Measurements from ENCODE around the gene PREP.

Gene PREP

DNA sequence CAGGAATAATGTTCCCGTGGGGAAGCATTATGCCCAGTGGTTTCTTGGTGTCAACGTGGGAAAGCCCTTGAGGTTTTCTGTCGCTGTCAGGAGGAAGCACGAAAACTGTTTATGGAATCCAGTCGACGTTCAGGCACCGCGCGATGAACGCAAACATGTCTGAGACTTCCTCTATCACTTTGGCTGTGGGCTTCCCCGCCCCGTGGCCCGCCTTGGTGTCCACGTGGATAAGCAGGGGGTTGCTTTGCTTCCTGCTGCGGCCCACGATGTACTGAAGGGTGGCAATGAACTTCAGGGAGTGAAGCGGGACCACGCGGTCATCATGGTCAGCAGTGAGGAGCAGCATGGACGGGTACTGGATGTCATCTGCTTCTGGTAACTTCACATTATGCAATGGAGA lies 124.8 kb downstream of the PREP start:
- no peaks in the 10 kb centered on the region for H3K79me2 ChIP-seq (ENCODE audit: control insufficient read depth, low read length)
- H3K4me2 ChIP-seq (ENCODE audit: low read length) = no peak overlapping the region
- H3K27ac ChIP-seq (ENCODE audit: low read depth, low read length) = no peak overlapping the region
- no peaks in the 10 kb centered on the region for H3K4me1 ChIP-seq (ENCODE audit: control insufficient read depth, low read length)
- H3K9me3 ChIP-seq (ENCODE audit: control insufficient read depth, insufficient read depth, low read length) = no peaks in the 10 kb centered on the region
- no peaks in the 10 kb centered on the region for H3F3A ChIP-seq (ENCODE audit: control insufficient read depth, insufficient read depth)
- no peaks in the 10 kb centered on the region for H3K9me2 ChIP-seq (replicated peaks; ENCODE audit: control insufficient read depth, low read length)
- no peaks in the 10 kb centered on the region for H3K27me3 ChIP-seq (ENCODE audit: control insufficient read depth, low read length)
- no peaks in the 10 kb centered on the region for H4K20me1 ChIP-seq (ENCODE audit: control insufficient read depth, insufficient read depth, low read depth, low read length)
- TF ChIP-seq, protein P1, sequence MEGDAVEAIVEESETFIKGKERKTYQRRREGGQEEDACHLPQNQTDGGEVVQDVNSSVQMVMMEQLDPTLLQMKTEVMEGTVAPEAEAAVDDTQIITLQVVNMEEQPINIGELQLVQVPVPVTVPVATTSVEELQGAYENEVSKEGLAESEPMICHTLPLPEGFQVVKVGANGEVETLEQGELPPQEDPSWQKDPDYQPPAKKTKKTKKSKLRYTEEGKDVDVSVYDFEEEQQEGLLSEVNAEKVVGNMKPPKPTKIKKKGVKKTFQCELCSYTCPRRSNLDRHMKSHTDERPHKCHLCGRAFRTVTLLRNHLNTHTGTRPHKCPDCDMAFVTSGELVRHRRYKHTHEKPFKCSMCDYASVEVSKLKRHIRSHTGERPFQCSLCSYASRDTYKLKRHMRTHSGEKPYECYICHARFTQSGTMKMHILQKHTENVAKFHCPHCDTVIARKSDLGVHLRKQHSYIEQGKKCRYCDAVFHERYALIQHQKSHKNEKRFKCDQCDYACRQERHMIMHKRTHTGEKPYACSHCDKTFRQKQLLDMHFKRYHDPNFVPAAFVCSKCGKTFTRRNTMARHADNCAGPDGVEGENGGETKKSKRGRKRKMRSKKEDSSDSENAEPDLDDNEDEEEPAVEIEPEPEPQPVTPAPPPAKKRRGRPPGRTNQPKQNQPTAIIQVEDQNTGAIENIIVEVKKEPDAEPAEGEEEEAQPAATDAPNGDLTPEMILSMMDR (IDR thresholded peaks at IDR 0.05; ENCODE audit: low read depth, low read length, poor library complexity, severe bottlenecking) = no peak
- TF ChIP-seq EZH2phosphoT487 (IDR thresholded peaks at IDR 0.05; ENCODE audit: borderline replicate concordance, low read length) = no peak
- H3K4me3 ChIP-seq (ENCODE audit: low read length) = no peak overlapping the region
- peaks cover 38% of the 10 kb centered on the region for H3K36me3 ChIP-seq (ENCODE audit: control insufficient read depth, low read length)

DNA sequence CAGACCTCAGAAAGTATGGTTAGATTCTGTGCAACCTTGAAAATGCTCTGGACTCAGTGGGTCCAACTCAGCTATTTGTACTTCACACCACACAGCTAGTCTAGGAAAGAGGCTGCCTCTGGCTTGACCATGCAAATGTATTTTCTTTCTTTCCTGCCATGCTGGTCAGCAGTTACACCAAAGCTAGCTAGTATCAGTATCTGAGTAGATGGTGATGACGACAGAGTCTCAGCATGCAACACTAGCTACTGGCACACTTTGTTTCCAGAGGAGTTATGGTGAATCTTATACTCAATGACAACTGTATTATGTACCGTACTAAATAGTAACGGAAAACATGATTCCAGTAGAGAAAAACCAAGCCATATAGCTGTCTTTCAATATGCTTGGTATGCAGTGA lies 126.5 kb downstream of the PREP start:
- Histone ChIP-seq H4K20me1 (ENCODE audit: control insufficient read depth, insufficient read depth, low read depth, low read length) (no peaks in the 10 kb centered on the region), H3K4me1 (ENCODE audit: control insufficient read depth, low read length) (no peaks in the 10 kb centered on the region), H3K36me3 (ENCODE audit: control insufficient read depth, low read length) (peaks cover 23% of the 10 kb centered on the region), H3K4me3 (ENCODE audit: low read length) (no peak overlapping the region), H3K27me3 (ENCODE audit: control insufficient read depth, low read length) (no peaks in the 10 kb centered on the region), H3K4me2 (ENCODE audit: low read length) (no peak overlapping the region), H3K9me2 (replicated peaks; ENCODE audit: control insufficient read depth, low read length) (no peaks in the 10 kb centered on the region), H3K79me2 (ENCODE audit: control insufficient read depth, low read length) (no peaks in the 10 kb centered on the region), H3K27ac (ENCODE audit: low read depth, low read length) (no peak overlapping the region), H3F3A (ENCODE audit: control insufficient read depth, insufficient read depth) (no peaks in the 10 kb centered on the region), H3K9me3 (ENCODE audit: control insufficient read depth, insufficient read depth, low read length) (no peaks in the 10 kb centered on the region)
- TF ChIP-seq, protein P1 (IDR thresholded peaks at IDR 0.05; ENCODE audit: low read depth, low read length, poor library complexity, severe bottlenecking) = no peak
- no peak for TF ChIP-seq EZH2phosphoT487 (IDR thresholded peaks at IDR 0.05; ENCODE audit: borderline replicate concordance, low read length)

DNA sequence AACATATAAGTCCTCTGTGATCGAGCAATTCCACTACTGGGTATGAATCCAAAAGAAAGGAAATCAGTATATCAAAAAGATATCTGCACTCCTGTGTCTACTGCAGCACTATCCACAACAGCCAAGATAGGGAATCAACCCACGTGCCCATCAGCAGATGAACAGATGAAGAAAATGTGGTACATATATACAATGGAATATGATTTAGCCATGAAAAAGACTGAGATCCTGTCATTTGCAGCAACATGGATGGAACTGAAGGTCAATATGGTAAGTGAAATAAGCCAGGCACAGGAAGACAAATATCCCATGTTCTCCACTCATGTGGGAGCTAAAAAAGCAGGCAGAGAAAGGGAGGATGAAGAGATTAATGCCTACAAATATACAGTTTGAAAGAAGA lies 127.3 kb downstream of the PREP start:
- Histone ChIP-seq H3K9me2 (replicated peaks; ENCODE audit: control insufficient read depth, low read length) (no peaks in the 10 kb centered on the region), H4K20me1 (ENCODE audit: control insufficient read depth, insufficient read depth, low read depth, low read length) (no peaks in the 10 kb centered on the region), H3F3A (ENCODE audit: control insufficient read depth, insufficient read depth) (no peaks in the 10 kb centered on the region), H3K4me1 (ENCODE audit: control insufficient read depth, low read length) (no peaks in the 10 kb centered on the region), H3K36me3 (ENCODE audit: control insufficient read depth, low read length) (peaks cover 19% of the 10 kb centered on the region), H3K4me3 (ENCODE audit: low read length) (no peak overlapping the region), H3K79me2 (ENCODE audit: control insufficient read depth, low read length) (no peaks in the 10 kb centered on the region), H3K27me3 (ENCODE audit: control insufficient read depth, low read length) (no peaks in the 10 kb centered on the region), H3K4me2 (ENCODE audit: low read length) (no peak overlapping the region), H3K9me3 (ENCODE audit: control insufficient read depth, insufficient read depth, low read length) (no peaks in the 10 kb centered on the region), H3K27ac (ENCODE audit: low read depth, low read length) (no peak overlapping the region)
- no peak for TF ChIP-seq EZH2phosphoT487 (IDR thresholded peaks at IDR 0.05; ENCODE audit: borderline replicate concordance, low read length)
- TF ChIP-seq, protein P1 (IDR thresholded peaks at IDR 0.05; ENCODE audit: low read depth, low read length, poor library complexity, severe bottlenecking) = no peak

DNA sequence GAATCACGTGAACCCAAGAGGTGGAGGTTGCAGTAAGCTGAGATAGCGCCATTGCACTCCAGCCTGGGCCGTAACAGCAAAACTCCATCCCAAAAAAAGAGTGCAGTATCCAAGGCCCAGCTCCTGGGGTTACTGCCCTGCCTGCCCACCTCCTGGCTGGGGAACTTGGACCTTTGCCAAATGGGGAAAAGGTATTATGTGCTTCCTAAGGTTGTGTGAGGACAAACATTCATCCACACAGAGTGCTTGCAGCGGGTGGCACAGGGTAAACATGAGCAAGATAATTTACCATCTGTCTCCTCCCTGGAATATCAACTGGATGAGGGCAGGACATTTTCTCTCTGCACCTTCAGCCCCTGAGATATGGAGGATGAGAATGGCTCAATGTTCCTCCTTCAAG lies 128.2 kb downstream of the PREP start:
- Histone ChIP-seq H3K4me1 (ENCODE audit: control insufficient read depth, low read length) (no peaks in the 10 kb centered on the region), H3K36me3 (ENCODE audit: control insufficient read depth, low read length) (peaks cover 19% of the 10 kb centered on the region), H3K79me2 (ENCODE audit: control insufficient read depth, low read length) (no peaks in the 10 kb centered on the region), H3K27ac (ENCODE audit: low read depth, low read length) (no peak overlapping the region), H3F3A (ENCODE audit: control insufficient read depth, insufficient read depth) (no peaks in the 10 kb centered on the region), H3K9me3 (ENCODE audit: control insufficient read depth, insufficient read depth, low read length) (no peaks in the 10 kb centered on the region), H4K20me1 (ENCODE audit: control insufficient read depth, insufficient read depth, low read depth, low read length) (no peaks in the 10 kb centered on the region), H3K9me2 (replicated peaks; ENCODE audit: control insufficient read depth, low read length) (no peaks in the 10 kb centered on the region), H3K4me2 (ENCODE audit: low read length) (no peak overlapping the region), H3K4me3 (ENCODE audit: low read length) (no peak overlapping the region), H3K27me3 (ENCODE audit: control insufficient read depth, low read length) (no peaks in the 10 kb centered on the region)
- TF ChIP-seq, protein P1 (IDR thresholded peaks at IDR 0.05; ENCODE audit: low read depth, low read length, poor library complexity, severe bottlenecking) = no peak
- TF ChIP-seq EZH2phosphoT487 (IDR thresholded peaks at IDR 0.05; ENCODE audit: borderline replicate concordance, low read length) = no peak

Measured in DOHH2 (cell line).